ENCODE measurements around the gene FGFR3.

- TF ChIP-seq CTCF (conservative IDR thresholded peaks at IDR 0.05; ENCODE audit: low read depth, low read length) (no peak), POLR2A (IDR thresholded peaks at IDR 0.05; ENCODE audit: low read depth, low read length) (no peak)
These were observed 41.8 kb upstream of the FGFR3 start for GRCh38 chr4:1751155-1751918.
